ENCODE measurements around the gene DNAI4. TPM values are rescaled to one million over a fixed set of nuclear protein-coding genes. Genes with fewer than 3 reads are reported as not detected.

Gene DNAI4
- total and polyA plus RNA-seq, 9 of the 15 experiments (the other 6 are each of a cell fraction or from before 2014, with no cell fraction given): 0.57 to 4.8 (median 2.6) TPM; not detected in 1

GRCh38 chr1:66924756-66925557 is at the start of gene DNAI4, which contains the start of gene MIER1 (continued):
- TF ChIP-seq ZNF639 (CRISPR knock-in tag; conservative IDR thresholded peaks at IDR 0.05 in 1 of 2, IDR thresholded peaks at IDR 0.05 in 1 of 2) (peak in 1 of 2 experiments; percentile 78; a peak in 2 of 4 replicates), ZKSCAN1 (IDR thresholded peaks at IDR 0.05; ENCODE audit: low read depth, low read length) (peak; percentile 33; the same call in 1 of the 2 replicates), NEUROD1 (IDR thresholded peaks at IDR 0.05; ENCODE audit: borderline replicate concordance, low read depth, low read length, partially characterized antibody) (peak; percentile 89), HDAC1 (IDR thresholded peaks at IDR 0.05) (peak in 1 of 2 experiments; percentile 86; a peak in 2 of 4 replicates), FIP1L1 (IDR thresholded peaks at IDR 0.05; ENCODE audit: low read depth, low read length, poor library complexity, severe bottlenecking) (peak; percentile 42), ZNF133 (CRISPR knock-in tag; IDR thresholded peaks at IDR 0.05) (no peak), NR4A1 (CRISPR knock-in tag; IDR thresholded peaks at IDR 0.05) (0 out of 2 replicates have a peak, but pooled peaks have one; percentile 7), NR4A1 (tag; IDR thresholded peaks at IDR 0.05) (no peak), NBN (IDR thresholded peaks at IDR 0.05; ENCODE audit: low read depth) (peak; percentile 42; the same call in 1 of the 2 replicates), TOE1 (IDR thresholded peaks at IDR 0.05; ENCODE audit: borderline replicate concordance) (0 out of 2 replicates have a peak, but pooled peaks have one; percentile 11), TOE1 (CRISPR knock-in tag; IDR thresholded peaks at IDR 0.05; ENCODE audit: borderline replicate concordance, low read depth) (no peak), TEAD4 (IDR thresholded peaks at IDR 0.05; ENCODE audit: low read length) (0 out of 2 replicates have a peak, but pooled peaks have one; percentile 5), TEAD4 (CRISPR knock-in tag; IDR thresholded peaks at IDR 0.05; ENCODE audit: borderline replicate concordance) (no peak), L3MBTL2 (IDR thresholded peaks at IDR 0.05) (peak; percentile 82), ZSCAN29 (IDR thresholded peaks at IDR 0.05) (no peak; the same call in 1 of the 2 replicates), ZBTB49 (CRISPR knock-in tag; IDR thresholded peaks at IDR 0.05; ENCODE audit: borderline replicate concordance) (no peak), SUPT5H (IDR thresholded peaks at IDR 0.05) (peak; percentile 81), RB1 (IDR thresholded peaks at IDR 0.05; ENCODE audit: low read depth) (peak; percentile 66; the same call in 1 of the 2 replicates), GATA2 (CRISPR knock-in tag; IDR thresholded peaks at IDR 0.05) (no peak), GTF2F1 (IDR thresholded peaks at IDR 0.05; ENCODE audit: low read depth, low read length) (peak; percentile 47; the same call in 1 of the 2 replicates), FOXK1 (CRISPR knock-in tag; IDR thresholded peaks at IDR 0.05; ENCODE audit: borderline replicate concordance) (0 out of 2 replicates have a peak, but pooled peaks have one; percentile 29), NELFE (IDR thresholded peaks at IDR 0.05; ENCODE audit: insufficient read depth, insufficient read length) (no peak), KHSRP (IDR thresholded peaks at IDR 0.05) (no peak)
- TF ChIP-seq, protein P1, sequence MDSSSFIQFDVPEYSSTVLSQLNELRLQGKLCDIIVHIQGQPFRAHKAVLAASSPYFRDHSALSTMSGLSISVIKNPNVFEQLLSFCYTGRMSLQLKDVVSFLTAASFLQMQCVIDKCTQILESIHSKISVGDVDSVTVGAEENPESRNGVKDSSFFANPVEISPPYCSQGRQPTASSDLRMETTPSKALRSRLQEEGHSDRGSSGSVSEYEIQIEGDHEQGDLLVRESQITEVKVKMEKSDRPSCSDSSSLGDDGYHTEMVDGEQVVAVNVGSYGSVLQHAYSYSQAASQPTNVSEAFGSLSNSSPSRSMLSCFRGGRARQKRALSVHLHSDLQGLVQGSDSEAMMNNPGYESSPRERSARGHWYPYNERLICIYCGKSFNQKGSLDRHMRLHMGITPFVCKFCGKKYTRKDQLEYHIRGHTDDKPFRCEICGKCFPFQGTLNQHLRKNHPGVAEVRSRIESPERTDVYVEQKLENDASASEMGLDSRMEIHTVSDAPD (CRISPR knock-in tag; IDR thresholded peaks at IDR 0.05): no peak
